Loucy (cell line): ENCODE data around the gene CES5A.

Experiments
- EZH2phosphoT487 ChIP-seq: fragments of 200-600 bp; IDR thresholded peaks from 2 replicates; pipeline ENCODE4 v1.6.1; 2018; ENCODE audit warnings: antibody characterized with exemption, mild to moderate bottlenecking, moderate library complexity, borderline replicate concordance
- TF ChIP-seq, protein P1 (sequence below): fragments of 200-600 bp; sonication (generic); conservative IDR thresholded peaks from 2 replicates; pipeline ENCODE4 v1.5.1; 2014; ENCODE audit warnings: mild to moderate bottlenecking, antibody characterized with exemption, low read length

DNA sequence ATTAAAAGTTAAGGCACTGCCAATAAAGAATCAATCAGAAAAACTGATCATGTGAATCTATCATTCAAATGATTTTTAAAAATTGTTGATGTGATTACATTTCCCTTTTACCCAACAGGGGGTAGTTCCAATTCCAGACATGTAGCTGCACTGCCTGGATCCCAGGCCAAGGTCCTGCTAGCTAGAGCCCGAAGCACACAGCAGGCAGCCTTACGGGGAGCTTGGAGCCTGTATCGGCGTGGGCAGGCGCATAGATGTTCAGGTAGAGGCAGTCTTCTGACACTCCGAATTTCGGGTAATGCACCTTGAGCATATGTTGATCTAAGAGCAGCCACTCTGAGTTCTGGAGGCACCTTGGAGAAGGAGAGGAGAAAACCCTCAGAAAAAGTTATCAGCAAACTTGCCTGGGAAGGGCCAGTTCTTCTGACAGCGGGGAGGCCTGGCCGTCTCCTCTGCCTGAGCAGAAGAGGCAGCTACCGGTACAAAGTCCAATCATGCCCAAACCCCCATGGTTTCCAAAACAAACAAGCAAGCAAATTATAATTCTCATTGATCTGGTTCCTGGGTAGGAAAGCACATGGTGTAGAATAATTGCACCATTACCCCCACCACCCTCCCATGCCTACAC lies 3.6 kb downstream of the CES5A start:
- TF ChIP-seq, protein P1, sequence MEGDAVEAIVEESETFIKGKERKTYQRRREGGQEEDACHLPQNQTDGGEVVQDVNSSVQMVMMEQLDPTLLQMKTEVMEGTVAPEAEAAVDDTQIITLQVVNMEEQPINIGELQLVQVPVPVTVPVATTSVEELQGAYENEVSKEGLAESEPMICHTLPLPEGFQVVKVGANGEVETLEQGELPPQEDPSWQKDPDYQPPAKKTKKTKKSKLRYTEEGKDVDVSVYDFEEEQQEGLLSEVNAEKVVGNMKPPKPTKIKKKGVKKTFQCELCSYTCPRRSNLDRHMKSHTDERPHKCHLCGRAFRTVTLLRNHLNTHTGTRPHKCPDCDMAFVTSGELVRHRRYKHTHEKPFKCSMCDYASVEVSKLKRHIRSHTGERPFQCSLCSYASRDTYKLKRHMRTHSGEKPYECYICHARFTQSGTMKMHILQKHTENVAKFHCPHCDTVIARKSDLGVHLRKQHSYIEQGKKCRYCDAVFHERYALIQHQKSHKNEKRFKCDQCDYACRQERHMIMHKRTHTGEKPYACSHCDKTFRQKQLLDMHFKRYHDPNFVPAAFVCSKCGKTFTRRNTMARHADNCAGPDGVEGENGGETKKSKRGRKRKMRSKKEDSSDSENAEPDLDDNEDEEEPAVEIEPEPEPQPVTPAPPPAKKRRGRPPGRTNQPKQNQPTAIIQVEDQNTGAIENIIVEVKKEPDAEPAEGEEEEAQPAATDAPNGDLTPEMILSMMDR: no peak
- TF ChIP-seq EZH2phosphoT487: no peak
